ENCODE data around the gene PLET1. TPM values are rescaled to one million over a fixed set of nuclear protein-coding genes. Genes with fewer than 3 reads are reported as not detected.

The PLET1 gene
- total RNA-seq, 1 experiment from 2014 or later: not detected

DNA sequence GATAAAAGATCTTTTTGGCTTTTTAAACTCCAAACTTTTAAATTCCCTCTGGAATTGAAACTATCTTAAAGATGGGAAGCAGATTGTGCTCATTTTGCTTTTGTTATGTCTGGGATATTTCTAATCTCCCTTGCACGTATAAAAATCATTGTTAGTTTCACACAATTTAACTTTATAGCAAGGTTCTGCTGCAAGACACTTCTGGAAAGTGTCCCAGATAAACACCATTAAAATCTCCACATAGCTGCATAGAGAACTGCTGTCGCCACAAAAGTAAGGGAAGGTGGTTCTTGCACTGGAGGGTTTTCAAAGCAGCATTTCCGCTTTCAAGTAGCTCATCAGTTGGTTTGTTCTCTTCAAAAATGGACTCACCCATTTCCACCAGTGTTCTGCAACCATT, 22.6 kb downstream of the PLET1 start:
- TF ChIP-seq SP1 (IDR thresholded peaks at IDR 0.05; ENCODE audit: low read depth) (no peak), CBX3 (IDR thresholded peaks at IDR 0.05; ENCODE audit: low read depth) (no peak), ZNF274 (IDR thresholded peaks at IDR 0.05; ENCODE audit: low read depth, low read length) (no peak), ELF1 (IDR thresholded peaks at IDR 0.05; ENCODE audit: borderline replicate concordance, low read depth) (no peak), POLR2AphosphoS5 (IDR thresholded peaks at IDR 0.05; ENCODE audit: low read depth, low read length) (no peak), SRF (IDR thresholded peaks at IDR 0.05; ENCODE audit: low read depth) (no peak), SIN3A (IDR thresholded peaks at IDR 0.05; ENCODE audit: low read depth) (no peak), TCF7L2 (IDR thresholded peaks at IDR 0.05; ENCODE audit: borderline replicate concordance, extremely low read depth, insufficient read depth, insufficient read length) (no peak), YY1 (IDR thresholded peaks at IDR 0.05; ENCODE audit: extremely low read depth, insufficient replicate concordance, low read depth, low read length) (no peak), EZH2 (IDR thresholded peaks at IDR 0.05) (no peak)
- TF ChIP-seq, protein P1, sequence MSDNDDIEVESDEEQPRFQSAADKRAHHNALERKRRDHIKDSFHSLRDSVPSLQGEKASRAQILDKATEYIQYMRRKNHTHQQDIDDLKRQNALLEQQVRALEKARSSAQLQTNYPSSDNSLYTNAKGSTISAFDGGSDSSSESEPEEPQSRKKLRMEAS (IDR thresholded peaks at IDR 0.05): no peak
- TF ChIP-seq, protein P2, sequence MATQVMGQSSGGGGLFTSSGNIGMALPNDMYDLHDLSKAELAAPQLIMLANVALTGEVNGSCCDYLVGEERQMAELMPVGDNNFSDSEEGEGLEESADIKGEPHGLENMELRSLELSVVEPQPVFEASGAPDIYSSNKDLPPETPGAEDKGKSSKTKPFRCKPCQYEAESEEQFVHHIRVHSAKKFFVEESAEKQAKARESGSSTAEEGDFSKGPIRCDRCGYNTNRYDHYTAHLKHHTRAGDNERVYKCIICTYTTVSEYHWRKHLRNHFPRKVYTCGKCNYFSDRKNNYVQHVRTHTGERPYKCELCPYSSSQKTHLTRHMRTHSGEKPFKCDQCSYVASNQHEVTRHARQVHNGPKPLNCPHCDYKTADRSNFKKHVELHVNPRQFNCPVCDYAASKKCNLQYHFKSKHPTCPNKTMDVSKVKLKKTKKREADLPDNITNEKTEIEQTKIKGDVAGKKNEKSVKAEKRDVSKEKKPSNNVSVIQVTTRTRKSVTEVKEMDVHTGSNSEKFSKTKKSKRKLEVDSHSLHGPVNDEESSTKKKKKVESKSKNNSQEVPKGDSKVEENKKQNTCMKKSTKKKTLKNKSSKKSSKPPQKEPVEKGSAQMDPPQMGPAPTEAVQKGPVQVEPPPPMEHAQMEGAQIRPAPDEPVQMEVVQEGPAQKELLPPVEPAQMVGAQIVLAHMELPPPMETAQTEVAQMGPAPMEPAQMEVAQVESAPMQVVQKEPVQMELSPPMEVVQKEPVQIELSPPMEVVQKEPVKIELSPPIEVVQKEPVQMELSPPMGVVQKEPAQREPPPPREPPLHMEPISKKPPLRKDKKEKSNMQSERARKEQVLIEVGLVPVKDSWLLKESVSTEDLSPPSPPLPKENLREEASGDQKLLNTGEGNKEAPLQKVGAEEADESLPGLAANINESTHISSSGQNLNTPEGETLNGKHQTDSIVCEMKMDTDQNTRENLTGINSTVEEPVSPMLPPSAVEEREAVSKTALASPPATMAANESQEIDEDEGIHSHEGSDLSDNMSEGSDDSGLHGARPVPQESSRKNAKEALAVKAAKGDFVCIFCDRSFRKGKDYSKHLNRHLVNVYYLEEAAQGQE (IDR thresholded peaks at IDR 0.05; ENCODE audit: low read depth): no peak
- TF ChIP-seq, protein P3, sequence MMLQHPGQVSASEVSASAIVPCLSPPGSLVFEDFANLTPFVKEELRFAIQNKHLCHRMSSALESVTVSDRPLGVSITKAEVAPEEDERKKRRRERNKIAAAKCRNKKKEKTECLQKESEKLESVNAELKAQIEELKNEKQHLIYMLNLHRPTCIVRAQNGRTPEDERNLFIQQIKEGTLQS (IDR thresholded peaks at IDR 0.05): no peak
- Histone ChIP-seq H3K9me2 (ENCODE audit: insufficient read depth) (no peaks in the 10 kb centered on the region), H3K4me2 (ENCODE audit: low read length) (no peak overlapping the region), H3K36me3 (ENCODE audit: control insufficient read depth in 1 of 2, insufficient read depth in 2 of 2, low read length in 2 of 2) (peaks cover 9 to 23% of the 10 kb centered on the region in 2 experiments; a peak in 3 of 4 replicates), H3K27ac (ENCODE audit: low read depth, low read length) (no peak overlapping the region), H4K20me1 (ENCODE audit: insufficient read depth) (no peaks in the 10 kb centered on the region), H3K9me3 (ENCODE audit: control insufficient read depth in 1 of 2, insufficient read depth in 1 of 2, low read depth in 1 of 2, low read length in 2 of 2) (no peaks in the 10 kb centered on the region), H3K79me2 (ENCODE audit: insufficient read depth, low read length) (peaks cover under 1% of the 10 kb centered on the region; the same call in 1 of the 2 replicates), H2AFZ (ENCODE audit: low read depth, low read length, poor library complexity, severe bottlenecking) (no peak overlapping the region), H3K9ac (ENCODE audit: low read length) (no peak overlapping the region), H3K4me1 (ENCODE audit: control insufficient read depth in 1 of 2, insufficient read depth in 2 of 2, low read length in 2 of 2) (no peaks in the 10 kb centered on the region), H3K27me3 (ENCODE audit: insufficient read depth, low read length) (no peaks in the 10 kb centered on the region), H3K4me3 (replicated peaks in 1 of 2; ENCODE audit: low read depth in 1 of 2, low read length in 2 of 2) (no peak overlapping the region)
- BruUV-seq (replicated peaks): no TSS peak
- DNase-seq (ENCODE audit: low read depth, low spot score): no peak
- ChIA-PET POLR2A (interaction anchor here (0.9 kb wide), 1 partner anchor 156 kb away, joined by 3 read pairs; no protein-coding TSS in a partner anchor), RAD21 (ENCODE audit: low non-redundant PET in 1 of 2, low total read pairs in 2 of 2, uncharacterized antibody in 2 of 2, unreplicated experiment in 2 of 2) (no interaction called here), CTCF (no interaction called here)
- intact Hi-C loops (cut with micrococcal nuclease): no loop called here
- ATAC-seq: no peak

All from HCT116 (cell line).